K562 (cell line): ENCODE measurements around the gene CNTRL. TPM values are rescaled to one million over a fixed set of nuclear protein-coding genes. Genes with fewer than 3 reads are reported as not detected.
A peak's percentile ranks its signal among the peaks of the same experiment; 100 is the strongest.

Experiments used
- ARID4B ChIP-seq: sonication (generic); formaldehyde crosslinking; IDR thresholded peaks from 2 replicates; pipeline ENCODE4 v1.8.0; 2022; ENCODE audit warnings: mild to moderate bottlenecking, missing genetic modification reagents
- CHD2 ChIP-seq: IDR thresholded peaks from 2 replicates; pipeline ENCODE4 v1.6.1; 2011; ENCODE audit warnings: low read depth, low read length
- ELF2 ChIP-seq: fragments of 250-450 bp; sonication (Bioruptor Pico); IDR thresholded peaks from 2 replicates; pipeline ENCODE4 v1.5.0; 2021; ENCODE audit warnings: mild to moderate bottlenecking
- ESRRA ChIP-seq: fragments of 450-650 bp; IDR thresholded peaks from 2 replicates; pipeline ENCODE4 v1.6.1; 2014; ENCODE audit warnings: low read depth, mild to moderate bottlenecking, moderate library complexity, borderline replicate concordance
- FOXA1 ChIP-seq: fragments of 450-650 bp; IDR thresholded peaks from 2 replicates; pipeline ENCODE4 v1.6.1; 2016; ENCODE audit warnings: mild to moderate bottlenecking, borderline replicate concordance
- IFI16 ChIP-seq: fragments of 250-450 bp; sonication (Bioruptor Pico); IDR thresholded peaks from 2 replicates; pipeline ENCODE4 v2.1.2; 2022; ENCODE audit warnings: mild to moderate bottlenecking, inconsistent platforms
- KDM4B ChIP-seq, 2 experiments: fragments of 450-650 bp in 1 of 2; sonication (generic) in 1 of 2; IDR thresholded peaks; 2 replicates each; pipeline ENCODE4 v1.6.1; 2016 to 2017; ENCODE audit warnings: borderline replicate concordance in 2 of 2, antibody characterized with exemption in 1 of 2, low read depth in 1 of 2, mild to moderate bottlenecking in 1 of 2
- NCOA1 ChIP-seq: fragments of 450-650 bp; IDR thresholded peaks from 2 replicates; pipeline ENCODE4 v1.6.1; 2016; ENCODE audit warnings: low read depth
- NFYB ChIP-seq: IDR thresholded peaks from 2 replicates; pipeline ENCODE4 v1.6.1; 2011; ENCODE audit warnings: mild to moderate bottlenecking, moderate library complexity; ENCODE audit not compliant: insufficient read length; ENCODE audit errors: extremely low read depth
- NKRF ChIP-seq: fragments of 450-650 bp; IDR thresholded peaks from 2 replicates; pipeline ENCODE4 v1.6.1; 2016; ENCODE audit warnings: borderline replicate concordance
- PHF20 ChIP-seq: fragments of 450-650 bp; IDR thresholded peaks from 2 replicates; pipeline ENCODE4 v1.6.1; 2018; ENCODE audit not compliant: partially characterized antibody
- SAFB2 ChIP-seq: fragments of 200-400 bp; formaldehyde crosslinking; IDR thresholded peaks from 2 replicates; pipeline ENCODE4 v1.6.1; 2018; ENCODE audit warnings: borderline replicate concordance, low read length, low read depth, moderate library complexity; ENCODE audit not compliant: severe bottlenecking
- SIX5 ChIP-seq, 2 experiments: IDR thresholded peaks; 2 replicates each; pipeline ENCODE4 v1.6.1; 2011; ENCODE audit warnings: low read length in 2 of 2, borderline replicate concordance in 1 of 2, low read depth in 1 of 2, mild to moderate bottlenecking in 1 of 2, moderate library complexity in 1 of 2; ENCODE audit not compliant: insufficient read depth in 1 of 2
- ZNF197 ChIP-seq: fragments of 200-800 bp; sonication (Bioruptor generic); IDR thresholded peaks from 2 replicates; pipeline ENCODE4 v1.6.1; 2016; ENCODE audit warnings: low read depth, missing genetic modification characterization, missing compliant biosample characterization
- ZNF449 ChIP-seq: fragments of 250-450 bp; sonication (Bioruptor Pico); IDR thresholded peaks from 2 replicates; pipeline ENCODE4 v1.8.0; 2022; ENCODE audit warnings: moderate library complexity, mild to moderate bottlenecking, inconsistent platforms
- polyA plus RNA-seq, 8 experiments: library from polyadenylated mRNA; depleted of rRNA in 4 of 8; stranded (reverse) in 5 of 8; unstranded in 3 of 8; fragments of >200 nt; fragmentation: Nextera tagmentation in 2 of 8; fragmentation: Illumina TruSeq in 1 of 8; extraction: Ambion mirVana in 2 of 8; extraction: Trizol in 1 of 8; gene quantifications; 2 replicates each; pipeline versions ENCODE4 v1.2.1 to v1.2.3, GENCODE V29; 2011 to 2014; ENCODE audit warnings: inconsistent platforms in 1 of 8, missing spikeins in 1 of 8
- total RNA-seq, 7 experiments: library from RNA; depleted of rRNA in 6 of 7; stranded (reverse); fragments of >200 nt in 6 of 7; fragmentation: Illumina TruSeq in 2 of 7; extraction: Trizol in 2 of 7; gene quantifications; 2 replicates each; pipeline versions ENCODE4 v1.2.1 to v1.2.3, GENCODE V29; 2011 to 2021; ENCODE audit warnings: low replicate concordance in 1 of 7
- TF ChIP-seq, protein P1 (sequence below): fragments of 450-650 bp; IDR thresholded peaks from 2 replicates; pipeline ENCODE4 v1.6.1; 2018; ENCODE audit not compliant: partially characterized antibody

Gene CNTRL
- total and polyA plus RNA-seq, 9 of the 15 experiments (the other 6 are each of a cell fraction or from before 2014, with no cell fraction given) = 9.2 to 28.9 (median 20.5) TPM

GRCh38 chr9:121154782-121155181 lies 80.0 kb downstream of the CNTRL start (continued):
- TF ChIP-seq, protein P1, sequence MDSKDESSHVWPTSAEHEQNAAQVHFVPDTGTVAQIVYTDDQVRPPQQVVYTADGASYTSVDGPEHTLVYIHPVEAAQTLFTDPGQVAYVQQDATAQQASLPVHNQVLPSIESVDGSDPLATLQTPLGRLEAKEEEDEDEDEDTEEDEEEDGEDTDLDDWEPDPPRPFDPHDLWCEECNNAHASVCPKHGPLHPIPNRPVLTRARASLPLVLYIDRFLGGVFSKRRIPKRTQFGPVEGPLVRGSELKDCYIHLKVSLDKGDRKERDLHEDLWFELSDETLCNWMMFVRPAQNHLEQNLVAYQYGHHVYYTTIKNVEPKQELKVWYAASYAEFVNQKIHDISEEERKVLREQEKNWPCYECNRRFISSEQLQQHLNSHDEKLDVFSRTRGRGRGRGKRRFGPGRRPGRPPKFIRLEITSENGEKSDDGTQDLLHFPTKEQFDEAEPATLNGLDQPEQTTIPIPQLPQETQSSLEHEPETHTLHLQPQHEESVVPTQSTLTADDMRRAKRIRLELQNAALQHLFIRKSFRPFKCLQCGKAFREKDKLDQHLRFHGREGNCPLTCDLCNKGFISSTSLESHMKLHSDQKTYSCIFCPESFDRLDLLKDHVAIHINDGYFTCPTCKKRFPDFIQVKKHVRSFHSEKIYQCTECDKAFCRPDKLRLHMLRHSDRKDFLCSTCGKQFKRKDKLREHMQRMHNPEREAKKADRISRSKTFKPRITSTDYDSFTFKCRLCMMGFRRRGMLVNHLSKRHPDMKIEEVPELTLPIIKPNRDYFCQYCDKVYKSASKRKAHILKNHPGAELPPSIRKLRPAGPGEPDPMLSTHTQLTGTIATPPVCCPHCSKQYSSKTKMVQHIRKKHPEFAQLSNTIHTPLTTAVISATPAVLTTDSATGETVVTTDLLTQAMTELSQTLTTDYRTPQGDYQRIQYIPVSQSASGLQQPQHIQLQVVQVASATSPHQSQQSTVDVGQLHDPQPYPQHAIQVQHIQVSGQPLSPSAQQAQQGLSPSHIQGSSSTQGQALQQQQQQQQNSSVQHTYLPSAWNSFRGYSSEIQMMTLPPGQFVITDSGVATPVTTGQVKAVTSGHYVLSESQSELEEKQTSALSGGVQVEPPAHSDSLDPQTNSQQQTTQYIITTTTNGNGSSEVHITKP = no peak
- TF ChIP-seq ARID4B (CRISPR knock-in tag) = no peak
- TF ChIP-seq IFI16 = no peak
- peak; percentile 80; the same call in 1 of the 2 replicates for TF ChIP-seq ESRRA
- no peak for TF ChIP-seq ZNF449
- no peak for TF ChIP-seq FOXA1
- TF ChIP-seq PHF20 = no peak
- TF ChIP-seq ELF2 (CRISPR knock-in tag) = no peak
- no peak for TF ChIP-seq SIX5 (IDR thresholded peaks at IDR 0.05; ENCODE audit: borderline replicate concordance in 1 of 2, insufficient read depth in 1 of 2, low read depth in 1 of 2, low read length in 2 of 2)
- no peak for TF ChIP-seq CHD2
- TF ChIP-seq NKRF = no peak
- TF ChIP-seq SAFB2 = no peak
- no peak for TF ChIP-seq KDM4B (IDR thresholded peaks at IDR 0.05; ENCODE audit: borderline replicate concordance in 2 of 2, low read depth in 1 of 2)
- no peak for TF ChIP-seq NFYB
- 0 out of 2 replicates have a peak, but pooled peaks have one; percentile 25 for TF ChIP-seq NCOA1
- no peak for TF ChIP-seq ZNF197 (CRISPR knock-in tag)
